Measurements from ENCODE around the gene UBLCP1.

The UBLCP1 gene

GRCh38 chr5:159310511-159310910 is 47.4 kb downstream of the UBLCP1 start:
- TF ChIP-seq SIN3A (IDR thresholded peaks at IDR 0.05; ENCODE audit: borderline replicate concordance, insufficient read depth, low read length) (no peak), POLR2AphosphoS5 (IDR thresholded peaks at IDR 0.05; ENCODE audit: low read depth, low read length) (no peak), TAF1 (IDR thresholded peaks at IDR 0.05; ENCODE audit: borderline replicate concordance, insufficient read depth, low read length) (no peak), FOXP2 (optimal IDR thresholded peaks at IDR 0.05; ENCODE audit: borderline replicate concordance, extremely low read depth, extremely low read length, insufficient read depth) (no peak), REST (IDR thresholded peaks at IDR 0.05; ENCODE audit: insufficient read depth in 1 of 2, low read depth in 2 of 2, low read length in 2 of 2) (no peak)

- TF ChIP-seq FOXP2 (optimal IDR thresholded peaks at IDR 0.05; ENCODE audit: borderline replicate concordance, extremely low read depth, extremely low read length, insufficient read depth) (no peak), POLR2AphosphoS5 (IDR thresholded peaks at IDR 0.05; ENCODE audit: low read depth, low read length) (no peak), REST (IDR thresholded peaks at IDR 0.05; ENCODE audit: insufficient read depth in 1 of 2, low read depth in 2 of 2, low read length in 2 of 2) (no peak), TAF1 (IDR thresholded peaks at IDR 0.05; ENCODE audit: borderline replicate concordance, insufficient read depth, low read length) (no peak), SIN3A (IDR thresholded peaks at IDR 0.05; ENCODE audit: borderline replicate concordance, insufficient read depth, low read length) (no peak)
Observed at GRCh38 chr5:159311063-159311462, 48.0 kb downstream of the UBLCP1 start.

GRCh38 chr5:159313197-159313596 is 50.1 kb downstream of the UBLCP1 start:
- no peak for TF ChIP-seq TAF1 (IDR thresholded peaks at IDR 0.05; ENCODE audit: borderline replicate concordance, insufficient read depth, low read length)
- no peak for TF ChIP-seq SIN3A (IDR thresholded peaks at IDR 0.05; ENCODE audit: borderline replicate concordance, insufficient read depth, low read length)
- TF ChIP-seq FOXP2 (optimal IDR thresholded peaks at IDR 0.05; ENCODE audit: borderline replicate concordance, extremely low read depth, extremely low read length, insufficient read depth): no peak
- no peak for TF ChIP-seq REST (IDR thresholded peaks at IDR 0.05; ENCODE audit: insufficient read depth in 1 of 2, low read depth in 2 of 2, low read length in 2 of 2)
- no peak for TF ChIP-seq POLR2AphosphoS5 (IDR thresholded peaks at IDR 0.05; ENCODE audit: low read depth, low read length)

- TF ChIP-seq TAF1 (IDR thresholded peaks at IDR 0.05; ENCODE audit: borderline replicate concordance, insufficient read depth, low read length) (no peak), FOXP2 (optimal IDR thresholded peaks at IDR 0.05; ENCODE audit: borderline replicate concordance, extremely low read depth, extremely low read length, insufficient read depth) (no peak), SIN3A (IDR thresholded peaks at IDR 0.05; ENCODE audit: borderline replicate concordance, insufficient read depth, low read length) (no peak), REST (IDR thresholded peaks at IDR 0.05; ENCODE audit: insufficient read depth in 1 of 2, low read depth in 2 of 2, low read length in 2 of 2) (no peak), POLR2AphosphoS5 (IDR thresholded peaks at IDR 0.05; ENCODE audit: low read depth, low read length) (no peak)
Observed at GRCh38 chr5:159316519-159317383, 53.7 kb downstream of the UBLCP1 start.
